ENCODE results near the gene AHNAK2.
"Not testable (repeated sequence)": the region's sequence is repeated elsewhere in the genome, so short reads cannot be mapped to it uniquely, and the experiment has no call there.

GRCh38 chr14:104949406-104949955 is 28.7 kb downstream of the AHNAK2 start:
- not testable (repeated sequence) for TF ChIP-seq EZH2 (IDR thresholded peaks at IDR 0.05; ENCODE audit: insufficient read depth, poor library complexity, severe bottlenecking); EZH2phosphoT487 (IDR thresholded peaks at IDR 0.05; ENCODE audit: insufficient read depth, low read depth)
